Ascending aorta (tissue), 2 donors: ENCODE data around the gene TRIM9. TPM values are rescaled to one million over a fixed set of nuclear protein-coding genes. Genes with fewer than 3 reads are reported as not detected.

Experiments used
- DNase-seq, 2 donors: peaks; one replicate each; pipeline ENCODE4 v3.0.0-alpha.2; 2019; ENCODE audit warnings: low spot score in 2 of 2
- H3K27ac ChIP-seq, 2 donors: fragments of 200-600 bp; sonication (generic); one replicate each; pipeline ENCODE4 v1.5.1; 2016 to 2017; ENCODE audit warnings: mild to moderate bottlenecking in 1 of 2
- H3K27me3 ChIP-seq: fragments of 200-600 bp; sonication (generic); one replicate; pipeline ENCODE4 v1.5.1; 2017
- H3K36me3 ChIP-seq, 2 donors: fragments of 200-600 bp; sonication (generic); one replicate each; pipeline ENCODE4 v1.5.1; 2016
- H3K4me1 ChIP-seq, 2 donors: fragments of 200-600 bp; sonication (generic); one replicate each; pipeline ENCODE4 v1.5.1; 2016 to 2017; ENCODE audit warnings: mild to moderate bottlenecking in 1 of 2
- H3K4me3 ChIP-seq, 2 donors: fragments of 200-600 bp; sonication (generic); one replicate each; pipeline ENCODE4 v1.5.1; 2016 to 2017; ENCODE audit warnings: mild to moderate bottlenecking in 1 of 2
- H3K9me3 ChIP-seq, 2 donors: fragments of 200-600 bp; sonication (generic); one replicate each; pipeline ENCODE4 v1.5.1; 2016
- intact Hi-C: fragments of 100-400 bp; cut with DNase I; formaldehyde crosslinking; loops from one replicate; pipeline ENCODE4 v1.15.1; 2023
- total RNA-seq: library from RNA; depleted of rRNA; stranded (reverse); fragments of >200 nt; gene quantifications from one replicate; pipeline ENCODE4 v1.1.0, GENCODE V29; 2016
- TF ChIP-seq, protein P1 (sequence below), 3 experiments: fragments of 200-600 bp in 2 of 3; fragments of 450-650 bp in 1 of 3; sonication (generic) in 2 of 3; IDR thresholded peaks; one replicate each; pipeline ENCODE4 v1.5.1; 2016 to 2019; ENCODE audit warnings: antibody characterized with exemption in 3 of 3, mild to moderate bottlenecking in 1 of 3, moderate library complexity in 1 of 3

TRIM9 gene
- total RNA-seq, 1 donor from 2014 or later, result 4.2 TPM

DNA sequence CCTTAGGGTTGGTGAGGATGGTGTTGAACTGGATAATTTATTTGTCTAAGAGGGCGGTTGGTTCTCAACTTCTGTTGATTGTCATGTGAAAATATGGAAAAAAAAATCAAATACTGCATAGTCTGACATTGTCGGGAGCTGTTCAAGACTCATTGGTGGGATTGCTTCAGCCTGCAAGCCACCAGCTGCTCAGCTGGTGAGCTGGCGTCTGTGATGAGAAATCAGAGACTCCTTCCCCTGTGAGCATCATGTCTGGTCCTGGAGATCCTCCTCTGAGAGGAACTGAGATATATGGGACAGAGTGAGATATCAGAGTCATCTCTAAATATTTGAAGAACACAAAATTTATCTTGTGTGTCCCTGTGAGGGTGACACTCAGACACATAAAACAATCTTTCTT lies 49.9 kb downstream of the TRIM9 start:
- Histone ChIP-seq H3K9me3 (no peaks in the 10 kb centered on the region), H3K27ac (no peak overlapping the region), H3K27me3 (no peaks in the 10 kb centered on the region), H3K4me3 (no peak overlapping the region), H3K4me1 (no peaks in the 10 kb centered on the region), H3K36me3 (no peaks in the 10 kb centered on the region)
- intact Hi-C loops, result no loop called here
- DNase-seq, result no peak
- TF ChIP-seq, protein P1, sequence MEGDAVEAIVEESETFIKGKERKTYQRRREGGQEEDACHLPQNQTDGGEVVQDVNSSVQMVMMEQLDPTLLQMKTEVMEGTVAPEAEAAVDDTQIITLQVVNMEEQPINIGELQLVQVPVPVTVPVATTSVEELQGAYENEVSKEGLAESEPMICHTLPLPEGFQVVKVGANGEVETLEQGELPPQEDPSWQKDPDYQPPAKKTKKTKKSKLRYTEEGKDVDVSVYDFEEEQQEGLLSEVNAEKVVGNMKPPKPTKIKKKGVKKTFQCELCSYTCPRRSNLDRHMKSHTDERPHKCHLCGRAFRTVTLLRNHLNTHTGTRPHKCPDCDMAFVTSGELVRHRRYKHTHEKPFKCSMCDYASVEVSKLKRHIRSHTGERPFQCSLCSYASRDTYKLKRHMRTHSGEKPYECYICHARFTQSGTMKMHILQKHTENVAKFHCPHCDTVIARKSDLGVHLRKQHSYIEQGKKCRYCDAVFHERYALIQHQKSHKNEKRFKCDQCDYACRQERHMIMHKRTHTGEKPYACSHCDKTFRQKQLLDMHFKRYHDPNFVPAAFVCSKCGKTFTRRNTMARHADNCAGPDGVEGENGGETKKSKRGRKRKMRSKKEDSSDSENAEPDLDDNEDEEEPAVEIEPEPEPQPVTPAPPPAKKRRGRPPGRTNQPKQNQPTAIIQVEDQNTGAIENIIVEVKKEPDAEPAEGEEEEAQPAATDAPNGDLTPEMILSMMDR (IDR thresholded peaks at IDR 0.05), result no peak

- DNase-seq, result no peak
- no peak overlapping the region for H3K4me3 ChIP-seq
- H3K4me1 ChIP-seq, result no peaks in the 10 kb centered on the region
- H3K27me3 ChIP-seq, result no peaks in the 10 kb centered on the region
- H3K27ac ChIP-seq, result no peak overlapping the region
- intact Hi-C loops, result no loop called here
- TF ChIP-seq, protein P1 (IDR thresholded peaks at IDR 0.05), result no peak
- H3K36me3 ChIP-seq, result no peaks in the 10 kb centered on the region
- no peaks in the 10 kb centered on the region for H3K9me3 ChIP-seq
These were observed 53.0 kb downstream of the TRIM9 start for GRCh38 chr14:51041883-51042282.

DNA sequence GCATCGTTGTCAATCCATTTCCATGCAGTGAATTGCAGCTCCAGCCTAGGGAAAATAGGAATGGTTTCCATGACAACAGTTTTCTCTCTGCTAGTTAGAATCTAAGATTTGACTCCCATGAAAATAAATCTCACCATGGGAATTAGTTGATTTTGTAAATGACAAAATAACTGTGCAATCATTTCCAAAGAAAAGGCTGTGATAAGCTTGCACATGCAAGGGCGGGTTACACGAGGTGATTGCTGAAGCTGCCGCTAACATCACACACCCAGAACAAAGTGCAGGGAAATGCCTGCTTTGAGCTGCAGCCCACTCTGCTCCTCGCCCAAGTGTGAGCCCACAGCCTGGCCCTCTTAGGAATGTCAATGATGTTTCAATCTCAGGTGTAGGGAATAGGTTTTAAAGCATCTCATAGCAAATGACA lies 53.8 kb downstream of the TRIM9 start:
- H3K27me3 ChIP-seq, result no peaks in the 10 kb centered on the region
- TF ChIP-seq, protein P1 (IDR thresholded peaks at IDR 0.05), result no peak
- no peak overlapping the region for H3K4me3 ChIP-seq
- no peak overlapping the region for H3K27ac ChIP-seq
- intact Hi-C loops, result no loop called here
- no peaks in the 10 kb centered on the region for H3K36me3 ChIP-seq
- no peaks in the 10 kb centered on the region for H3K4me1 ChIP-seq
- no peak for DNase-seq
- H3K9me3 ChIP-seq, result no peaks in the 10 kb centered on the region

- Histone ChIP-seq H3K4me3 (no peak overlapping the region), H3K4me1 (no peaks in the 10 kb centered on the region), H3K27ac (no peak overlapping the region), H3K9me3 (no peaks in the 10 kb centered on the region), H3K27me3 (no peaks in the 10 kb centered on the region), H3K36me3 (no peaks in the 10 kb centered on the region)
- TF ChIP-seq, protein P1 (IDR thresholded peaks at IDR 0.05), result no peak
- no peak for DNase-seq
- intact Hi-C loops, result no loop called here
These were observed 55.7 kb downstream of the TRIM9 start for GRCh38 chr14:51039252-51039651.

DNA sequence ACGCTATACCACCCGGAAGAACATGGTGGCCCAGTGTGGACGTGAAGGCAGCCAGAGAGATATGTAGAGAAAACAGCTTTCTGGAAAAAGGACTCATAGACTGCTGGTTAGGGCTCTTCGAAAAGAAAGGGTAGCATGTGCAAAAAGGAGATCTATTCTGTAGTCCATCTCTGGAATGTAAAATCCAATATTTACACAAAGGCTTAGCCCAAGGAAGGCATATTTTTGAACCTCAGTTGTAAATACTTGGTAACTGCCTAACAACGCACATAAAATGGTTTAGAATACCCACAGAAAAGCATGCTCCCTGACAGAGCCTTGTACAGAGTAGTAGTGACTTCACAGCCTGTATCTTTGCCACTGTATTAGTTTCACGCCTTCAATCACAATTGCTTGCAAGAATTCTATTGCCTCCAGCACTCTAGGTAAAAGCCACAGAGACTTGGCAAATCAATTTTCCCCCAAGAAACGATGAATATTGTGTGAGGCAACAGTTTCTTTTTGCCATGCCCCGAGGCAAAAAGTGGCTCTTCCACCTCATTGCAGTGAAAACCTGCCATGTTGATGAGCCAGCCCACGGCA lies 59.2 kb downstream of the TRIM9 start:
- no peaks in the 10 kb centered on the region for H3K27me3 ChIP-seq
- DNase-seq, result no peak
- no peak overlapping the region for H3K27ac ChIP-seq
- TF ChIP-seq, protein P1 (IDR thresholded peaks at IDR 0.05), result no peak
- no peaks in the 10 kb centered on the region for H3K36me3 ChIP-seq
- H3K4me3 ChIP-seq, result no peak overlapping the region
- intact Hi-C loops, result no loop called here
- no peaks in the 10 kb centered on the region for H3K9me3 ChIP-seq
- no peaks in the 10 kb centered on the region for H3K4me1 ChIP-seq
